Spinal cord (tissue), 10 donors: ENCODE results near the gene ADD1. TPM values are rescaled to one million over a fixed set of nuclear protein-coding genes. Genes with fewer than 3 reads are reported as not detected.

Source experiments
- DNase-seq, 6 donors: peaks; one replicate each; pipeline versions ENCODE4 v3.0.0 to v3.0.0-alpha.2; 2013 to 2015; ENCODE audit warnings: low spot score in 6 of 6, low read depth in 4 of 6
- H3K27ac ChIP-seq: one replicate; pipeline ENCODE4 v1.5.1; 2013; ENCODE audit warnings: low read depth, low read length, control low read depth
- H3K27me3 ChIP-seq: one replicate; pipeline ENCODE4 v1.6.1; 2013; ENCODE audit warnings: low read length; ENCODE audit not compliant: control insufficient read depth, insufficient read depth
- H3K36me3 ChIP-seq: one replicate; pipeline ENCODE4 v1.6.1; 2013; ENCODE audit warnings: low read length; ENCODE audit not compliant: control insufficient read depth, insufficient read depth
- H3K4me1 ChIP-seq: one replicate; pipeline ENCODE4 v1.6.1; 2013; ENCODE audit warnings: low read length; ENCODE audit not compliant: control insufficient read depth, insufficient read depth
- H3K4me3 ChIP-seq: one replicate; pipeline ENCODE4 v1.5.1; 2013; ENCODE audit warnings: low read depth, low read length, control low read depth
- H3K9me3 ChIP-seq: one replicate; pipeline ENCODE4 v1.6.1; 2013; ENCODE audit warnings: low read length; ENCODE audit not compliant: control insufficient read depth, insufficient read depth
- WGBS: methylation state at CpG from one replicate; pipeline ENCODE4 v1.1.5; 2013; ENCODE audit warnings: missing lambda C conversion rate; ENCODE audit not compliant: insufficient coverage; 5-methylcytosine and 5-hydroxymethylcytosine counted together
- polyA plus RNA-seq, 2 donors: library from polyadenylated mRNA; unstranded; fragments of 120-200 nt; gene quantifications; one replicate each; pipeline ENCODE4 v1.2.1, GENCODE V29; 2013; ENCODE audit not compliant: insufficient read length in 2 of 2
- total RNA-seq, 2 donors: library from RNA; depleted of rRNA in 1 of 2; stranded (reverse); fragments of 120-200 nt in 1 of 2; fragments of >200 nt in 1 of 2; gene quantifications; one replicate each; pipeline versions ENCODE4 v1.2.3 to v1.2.4, GENCODE V29; 2013 to 2014
- donor health status: healthy.

Gene ADD1
- total and polyA plus RNA-seq, 4 donors: 201 to 334 (median 306) TPM

DNA sequence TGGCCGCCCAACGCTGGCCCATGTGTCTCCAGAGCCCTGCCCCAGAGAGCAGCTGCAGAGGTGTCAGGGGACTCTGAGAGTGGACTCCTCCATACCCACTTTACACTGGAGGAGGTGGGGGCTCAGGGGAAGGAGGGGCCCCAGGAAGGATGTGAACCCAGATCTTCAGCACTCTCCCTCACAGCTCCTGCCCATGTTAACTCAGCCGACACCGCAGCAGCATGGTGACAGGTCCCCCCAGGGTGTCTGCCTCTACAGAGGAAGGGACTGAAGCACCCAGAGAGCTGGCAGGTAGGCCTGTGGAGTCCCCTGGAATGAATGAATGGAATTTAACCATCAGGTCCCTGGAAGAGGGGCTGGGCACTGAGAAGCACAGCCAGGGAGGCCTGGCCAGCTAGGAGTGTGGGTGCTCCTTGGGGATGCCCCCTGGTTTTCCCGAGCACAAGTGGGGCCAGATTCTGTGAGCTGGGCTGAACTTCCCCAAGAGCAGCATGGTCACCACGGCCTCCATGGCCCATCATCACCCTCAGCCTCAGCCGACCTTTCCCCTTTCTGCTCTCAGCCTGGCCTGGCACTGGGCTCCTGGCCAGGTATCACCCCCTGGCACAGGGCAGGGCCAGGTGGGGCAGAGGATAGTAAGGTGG lies 28.9 kb upstream of the ADD1 start:
- Histone ChIP-seq H3K36me3 (peaks cover 33% of the 10 kb centered on the region), H3K4me1 (peaks cover 55% of the 10 kb centered on the region), H3K9me3 (no peaks in the 10 kb centered on the region), H3K27me3 (no peaks in the 10 kb centered on the region), H3K27ac (no peak overlapping the region), H3K4me3 (no peak overlapping the region)
- DNase-seq: no peak
- 89% methylated on average over 6 of the region's 7 CpGs for WGBS

DNA sequence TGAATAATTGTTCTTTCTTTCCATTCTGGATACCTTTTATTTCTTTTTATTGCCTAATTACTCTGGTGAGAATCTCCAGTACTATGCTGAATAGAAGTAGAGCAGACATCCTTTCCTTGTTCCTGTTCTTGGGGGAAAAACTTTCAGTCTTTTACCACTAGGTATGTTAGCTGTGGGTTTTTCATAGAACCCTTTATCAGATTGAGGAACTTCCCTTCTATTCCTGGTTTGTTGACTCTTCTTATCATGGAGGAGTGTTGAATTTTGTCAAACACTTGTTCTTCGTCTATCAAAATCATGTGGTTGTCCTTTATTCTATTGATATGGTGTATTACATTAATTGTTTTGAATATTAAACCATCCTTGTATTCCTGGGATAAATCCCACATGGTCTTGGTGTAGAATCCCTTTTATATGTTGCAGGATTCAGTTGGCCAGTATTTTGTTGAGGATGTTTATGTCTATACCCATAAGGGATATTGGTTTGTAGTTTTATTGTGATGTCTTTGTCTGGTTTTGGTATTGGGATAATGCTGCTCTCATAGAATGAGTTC lies 27.2 kb upstream of the ADD1 start:
- no peaks in the 10 kb centered on the region for H3K27me3 ChIP-seq
- no peak for DNase-seq
- H3K4me3 ChIP-seq: no peak overlapping the region
- no peak overlapping the region for H3K27ac ChIP-seq
- H3K36me3 ChIP-seq: peaks cover 33% of the 10 kb centered on the region
- no peaks in the 10 kb centered on the region for H3K9me3 ChIP-seq
- no CpG with 5 or more reads among the region's 1 CpG for WGBS
- peaks cover 48% of the 10 kb centered on the region for H3K4me1 ChIP-seq

DNA sequence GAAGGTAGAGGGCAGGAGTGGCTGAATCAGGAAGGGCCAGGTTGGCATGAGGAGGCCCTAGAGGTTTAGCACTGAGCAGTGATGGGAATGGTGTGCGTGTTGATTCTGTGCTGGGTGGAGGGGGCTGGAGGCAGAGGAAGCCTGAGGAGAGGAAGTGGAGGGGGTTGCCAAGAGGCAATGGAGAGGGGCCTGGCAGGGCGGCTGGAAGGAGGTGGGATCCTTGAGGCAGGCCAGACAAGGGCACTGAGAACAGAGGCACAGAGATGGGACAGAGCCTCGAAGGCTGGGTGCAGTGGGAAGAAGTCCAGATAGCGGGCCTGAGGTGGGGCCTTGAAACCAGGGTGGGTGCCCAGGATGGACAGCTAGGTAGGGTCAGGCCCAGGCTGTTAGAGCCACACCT lies 26.5 kb upstream of the ADD1 start:
- Histone ChIP-seq H3K27ac (no peak overlapping the region), H3K4me1 (peaks cover 42% of the 10 kb centered on the region), H3K9me3 (no peaks in the 10 kb centered on the region), H3K36me3 (peaks cover 31% of the 10 kb centered on the region), H3K27me3 (no peaks in the 10 kb centered on the region), H3K4me3 (no peak overlapping the region)
- DNase-seq: no peak
- 83% methylated on average over 4 of the region's 4 CpGs for WGBS

DNA sequence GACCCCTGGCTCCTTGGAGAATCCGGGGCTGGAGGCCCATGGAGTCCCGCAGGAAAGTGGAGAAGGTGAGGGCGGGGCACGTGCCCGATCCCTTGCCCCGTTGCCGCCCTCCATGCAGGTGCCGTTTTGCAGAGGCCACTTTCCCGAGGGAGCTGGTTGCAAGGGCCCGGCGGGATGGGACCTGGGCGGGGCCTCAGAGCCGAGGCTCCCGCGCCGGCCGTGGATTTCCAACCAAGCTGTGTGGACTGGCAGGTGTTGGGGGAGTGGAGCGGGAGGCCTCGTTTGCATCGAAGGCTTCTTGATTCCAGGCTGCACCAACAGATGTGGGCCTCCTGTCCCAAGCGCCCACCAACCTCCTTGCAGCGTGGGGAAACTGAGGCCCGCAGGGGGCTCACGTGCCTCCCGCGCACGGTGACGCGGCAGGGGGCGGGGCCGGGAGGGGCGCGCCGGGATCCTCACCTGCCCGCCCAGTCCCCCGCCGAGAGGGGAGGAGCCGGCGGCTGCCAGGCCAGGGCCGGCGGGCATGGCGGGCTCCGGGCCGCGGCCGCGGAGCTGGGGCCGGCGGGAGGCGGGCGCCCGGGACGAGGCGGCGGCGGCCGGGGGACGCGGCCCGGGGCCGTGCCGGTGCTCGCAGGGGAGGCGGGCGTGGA lies 25.8 kb upstream of the ADD1 start:
- WGBS: 6% methylated on average over 60 of the region's 65 CpGs
- Histone ChIP-seq H3K27me3 (no peaks in the 10 kb centered on the region), H3K36me3 (peaks cover 36% of the 10 kb centered on the region), H3K4me1 (peaks cover 37% of the 10 kb centered on the region), H3K4me3 (peak overlapping the region; percentile 33), H3K27ac (no peak overlapping the region), H3K9me3 (no peaks in the 10 kb centered on the region)
- peak in 2 of 6 donors; percentile 75 to 88 for DNase-seq

DNA sequence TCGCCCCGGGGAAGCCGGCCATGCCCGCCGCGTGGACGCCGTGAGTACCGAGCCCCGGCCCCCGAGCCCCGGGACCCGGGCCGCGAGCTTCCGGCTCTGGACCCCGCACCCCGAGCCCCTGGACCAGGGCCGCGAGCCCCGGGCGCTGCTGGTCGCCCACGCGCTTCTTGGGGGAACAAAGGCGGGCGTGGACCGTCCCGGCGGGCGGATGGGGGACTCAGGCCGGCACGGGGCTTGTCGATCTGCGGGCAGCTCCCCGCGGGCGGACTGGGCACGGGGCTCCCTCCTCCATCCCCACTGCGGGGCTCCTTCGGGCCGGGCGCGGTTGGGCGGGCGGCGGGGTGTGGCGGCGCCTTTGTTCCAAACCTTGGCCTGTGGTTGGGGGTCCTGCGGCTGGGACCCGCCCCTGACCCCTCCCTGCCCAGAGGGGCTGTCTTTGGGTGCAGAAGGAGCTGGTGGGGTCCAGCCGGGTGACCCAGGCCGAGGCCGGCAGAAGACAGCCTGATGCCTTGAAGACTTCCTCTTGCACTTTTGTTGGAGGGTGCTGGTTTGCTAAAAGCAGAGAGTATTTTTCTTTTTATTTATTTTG lies 25.2 kb upstream of the ADD1 start:
- Histone ChIP-seq H3K27me3 (no peaks in the 10 kb centered on the region), H3K27ac (no peak overlapping the region), H3K4me1 (peaks cover 30% of the 10 kb centered on the region), H3K4me3 (peak overlapping the region; percentile 49), H3K9me3 (no peaks in the 10 kb centered on the region), H3K36me3 (peaks cover 42% of the 10 kb centered on the region)
- peak in 2 of 6 donors; percentile 60 to 65 for DNase-seq
- WGBS: 0% methylated on average over 36 of the region's 54 CpGs

DNA sequence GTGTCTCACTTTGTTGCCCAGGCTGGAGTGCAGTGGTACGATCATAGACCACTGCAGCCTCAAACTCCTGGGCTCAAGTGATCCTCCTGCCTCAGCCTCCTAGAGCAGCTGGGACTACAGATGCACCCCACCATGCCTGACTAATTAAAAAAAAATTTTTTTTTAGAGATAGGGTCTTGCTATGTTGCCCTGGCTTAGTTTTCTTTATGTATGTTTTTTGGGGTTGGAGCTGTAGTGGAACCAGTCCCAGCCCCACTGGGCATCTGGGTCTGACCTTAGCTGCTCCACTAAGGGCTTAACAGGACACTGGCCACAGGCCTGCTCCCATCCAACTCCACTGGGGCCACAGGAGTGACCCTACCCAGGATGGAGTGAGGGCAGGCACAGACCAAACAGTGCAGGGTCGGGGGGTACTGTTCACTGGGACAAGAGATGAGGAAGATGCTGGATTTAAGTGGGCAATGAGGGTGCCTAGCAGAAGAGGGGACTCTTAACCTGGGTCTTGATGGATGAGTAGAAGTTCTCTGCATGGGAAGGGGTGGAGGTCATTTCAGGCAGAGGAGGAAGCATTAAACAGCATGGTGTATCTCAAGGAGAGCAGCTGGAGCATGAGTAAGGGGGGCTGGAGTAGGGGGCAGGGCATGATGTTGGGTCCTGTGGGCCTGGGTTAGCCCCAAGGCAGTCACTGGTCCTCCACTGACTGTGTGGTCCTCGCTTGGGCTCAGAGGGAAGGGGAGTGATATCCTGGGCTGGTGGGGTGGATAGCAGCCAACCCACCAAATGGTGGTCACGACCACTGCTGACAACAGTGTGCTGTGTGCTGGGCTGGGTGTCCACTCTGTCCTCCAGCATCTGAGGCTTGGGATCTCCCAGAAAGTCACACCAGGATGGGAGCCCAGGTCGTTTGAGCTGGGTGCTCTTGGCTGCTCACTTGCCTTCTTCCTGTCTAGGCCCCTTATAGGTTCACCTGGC lies 24.1 kb upstream of the ADD1 start:
- Histone ChIP-seq H3K4me3 (peak overlapping the region; percentile 49), H3K9me3 (no peaks in the 10 kb centered on the region), H3K27me3 (no peaks in the 10 kb centered on the region), H3K27ac (no peak overlapping the region), H3K4me1 (peaks cover 30% of the 10 kb centered on the region), H3K36me3 (peaks cover 49% of the 10 kb centered on the region)
- 92% methylated on average over 4 of the region's 5 CpGs for WGBS
- DNase-seq: no peak

DNA sequence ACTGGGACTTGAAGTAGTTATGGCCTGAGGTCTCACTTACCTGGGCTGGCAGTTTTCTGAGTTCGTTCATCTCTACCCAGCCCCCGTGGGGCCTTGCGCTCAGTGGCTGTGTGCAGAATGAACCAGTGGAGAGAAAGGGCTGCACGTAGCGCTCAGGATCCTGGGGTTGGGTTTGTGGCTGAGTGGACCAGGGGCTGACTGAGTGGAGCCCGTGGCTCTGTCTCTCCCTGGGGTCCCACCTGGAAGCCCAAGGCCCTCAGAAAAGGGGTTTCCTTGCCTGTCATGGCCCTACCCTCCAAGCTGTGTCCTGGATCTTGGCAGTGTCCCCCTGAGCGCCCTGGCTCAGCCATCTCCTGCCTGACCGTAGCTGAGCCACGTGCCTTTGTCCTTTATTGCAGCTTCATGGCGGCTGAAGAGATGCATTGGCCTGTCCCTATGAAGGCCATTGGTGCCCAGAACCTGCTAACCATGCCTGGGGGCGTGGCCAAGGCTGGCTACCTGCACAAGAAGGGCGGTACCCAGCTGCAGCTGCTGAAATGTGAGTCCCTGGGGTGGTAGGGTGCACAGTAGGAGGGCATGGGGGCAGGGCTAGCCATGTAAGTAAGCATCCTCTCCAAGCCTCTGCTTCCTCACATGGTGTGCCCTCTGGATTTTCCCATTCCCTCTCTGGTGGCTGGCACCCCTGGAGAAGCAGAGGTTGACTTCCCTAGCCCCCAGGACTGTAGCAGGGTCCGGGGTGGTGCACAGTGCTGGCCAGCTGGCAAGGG lies 23.2 kb upstream of the ADD1 start:
- Histone ChIP-seq H3K36me3 (peaks cover 53% of the 10 kb centered on the region), H3K9me3 (no peaks in the 10 kb centered on the region), H3K4me3 (no peak overlapping the region), H3K4me1 (peaks cover 36% of the 10 kb centered on the region), H3K27me3 (no peaks in the 10 kb centered on the region), H3K27ac (no peak overlapping the region)
- DNase-seq: no peak
- 79% methylated on average over 13 of the region's 13 CpGs for WGBS

DNA sequence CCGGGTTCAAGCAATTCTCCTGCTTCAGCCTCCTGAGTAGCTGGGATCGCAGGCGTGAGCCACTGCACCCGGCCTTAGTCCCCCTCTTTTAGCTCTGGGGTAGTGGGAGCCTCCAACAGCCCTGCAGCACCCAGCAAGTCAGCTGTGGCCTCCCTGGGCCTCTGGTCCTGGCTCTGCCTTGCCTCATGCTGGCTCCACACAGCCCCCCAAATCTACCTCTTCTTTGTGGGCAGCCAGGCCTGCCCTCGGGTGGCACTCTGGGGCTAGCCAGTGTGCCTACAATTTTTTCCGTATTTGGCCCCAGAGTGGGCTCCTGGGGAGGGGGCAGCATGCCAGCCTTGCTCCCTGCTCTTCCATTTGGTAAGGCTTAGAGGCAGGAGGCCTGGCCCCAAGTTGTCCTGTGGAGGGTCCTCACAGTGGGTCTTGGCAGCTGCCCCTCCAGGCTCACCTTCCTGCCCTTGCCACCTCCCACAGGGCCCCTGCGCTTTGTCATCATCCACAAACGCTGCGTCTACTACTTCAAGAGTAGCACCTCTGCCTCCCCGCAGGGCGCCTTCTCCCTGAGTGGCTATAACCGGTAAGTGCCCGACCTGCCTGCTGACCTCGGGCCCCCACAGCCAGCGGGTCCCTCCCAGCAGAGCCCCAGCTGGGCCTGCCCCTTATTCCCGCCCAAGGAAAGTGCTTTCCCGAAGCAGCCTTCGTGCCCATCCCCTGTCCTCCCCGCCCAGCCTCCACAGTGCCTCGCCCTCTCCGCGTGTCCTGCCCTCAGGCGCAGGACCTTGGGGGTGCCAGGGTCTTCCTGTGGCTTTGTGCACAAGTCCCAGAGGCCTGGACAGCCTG lies 21.0 kb upstream of the ADD1 start:
- no peak overlapping the region for H3K4me3 ChIP-seq
- peaks cover 39% of the 10 kb centered on the region for H3K4me1 ChIP-seq
- WGBS: 94% methylated on average over 22 of the region's 23 CpGs
- no peak for DNase-seq
- H3K36me3 ChIP-seq: peaks cover 75% of the 10 kb centered on the region
- H3K9me3 ChIP-seq: no peaks in the 10 kb centered on the region
- no peak overlapping the region for H3K27ac ChIP-seq
- no peaks in the 10 kb centered on the region for H3K27me3 ChIP-seq
